Endothelial cell of umbilical vein (primary cell): ENCODE results near the gene NXPH1. TPM values are rescaled to one million over a fixed set of nuclear protein-coding genes. Genes with fewer than 3 reads are reported as not detected.

Source experiments
- BruUV-seq: library from RNA; stranded (reverse); fragments of 400-500 nt; replicated peaks from 2 replicates; lab custom pipeline; 2021; lab: Mats Ljungman, UMichigan
- CTCF ChIA-PET: fragments of 300-600, 350-600 bp; sonication (Branson Sonifier 250); formaldehyde crosslinking; loops from one replicate; lab custom pipeline; 2021; ENCODE audit warnings: antibody characterized with exemption, inconsistent platforms; lab: Charles Lee
- POLR2A ChIA-PET: fragments of 300-600, 350-600 bp; sonication (Branson Sonifier 250); formaldehyde crosslinking; loops from one replicate; lab custom pipeline; 2021; ENCODE audit warnings: antibody characterized with exemption, inconsistent platforms; lab: Charles Lee
- DNase-seq: peaks from one replicate; pipeline ENCODE4 v3.0.0-alpha.2; 2011; ENCODE audit warnings: low read depth, low spot score
- FAIRE-seq: peaks from 2 replicates; lab custom pipeline; 2011; peaks lifted over from hg19 to GRCh38; lab: Jason Lieb, UNC
- H2AFZ ChIP-seq: 2 replicates; pipeline ENCODE4 v1.6.0; 2012; ENCODE audit warnings: low read depth, low read length, control low read depth, inconsistent platforms
- H3K27ac ChIP-seq: 2 replicates; pipeline ENCODE4 v1.5.1; 2011; ENCODE audit warnings: low read depth, mild to moderate bottlenecking, control low read depth, low read length, moderate library complexity; ENCODE audit not compliant: insufficient read depth
- H3K27me3 ChIP-seq, 2 experiments: 2 replicates each; pipeline versions ENCODE4 v1.6.0 to v1.6.1; 2011; ENCODE audit warnings: low read length in 2 of 2, mixed read lengths in 1 of 2; ENCODE audit not compliant: control insufficient read depth in 2 of 2, insufficient read depth in 2 of 2
- H3K36me3 ChIP-seq, 2 experiments: 2 replicates in 1 of 2; 3 replicates in 1 of 2; pipeline ENCODE4 v1.5.1; 2011; ENCODE audit warnings: low read length in 2 of 2, mild to moderate bottlenecking in 1 of 2, moderate library complexity in 1 of 2; ENCODE audit not compliant: control insufficient read depth in 2 of 2, insufficient read depth in 2 of 2; ENCODE audit errors: extremely low read depth in 1 of 2
- H3K4me1 ChIP-seq: 3 replicates; pipeline ENCODE4 v1.5.1; 2011; ENCODE audit warnings: mild to moderate bottlenecking, low read length; ENCODE audit not compliant: control insufficient read depth, insufficient read depth; ENCODE audit errors: extremely low read depth
- H3K4me2 ChIP-seq: 2 replicates; pipeline ENCODE4 v1.6.1; 2011; ENCODE audit warnings: low read length, control low read depth, mixed read lengths; ENCODE audit not compliant: insufficient read depth
- H3K4me3 ChIP-seq, 3 experiments: fragments of 200-600 bp in 1 of 3; sonication (generic), shearing (Covaris generic) in 1 of 3; replicated peaks in 1 of 3; 2 replicates each; pipeline ENCODE4 v1.5.1; 2011 to 2016; ENCODE audit warnings: control low read depth in 3 of 3, low read length in 3 of 3, mild to moderate bottlenecking in 2 of 3, inconsistent platforms in 1 of 3, low read depth in 1 of 3, moderate library complexity in 1 of 3; ENCODE audit not compliant: insufficient read depth in 1 of 3
- H3K79me2 ChIP-seq: 2 replicates; pipeline ENCODE4 v1.6.0; 2012; ENCODE audit warnings: low read length, inconsistent platforms; ENCODE audit not compliant: control insufficient read depth, insufficient read depth
- H3K9ac ChIP-seq: replicated peaks from 2 replicates; pipeline ENCODE3; 2011; ENCODE audit warnings: low read length, control low read depth; ENCODE audit not compliant: insufficient read depth; ENCODE audit errors: extremely low read depth
- H3K9me1 ChIP-seq: replicated peaks from 3 replicates; pipeline ENCODE4 v1.6.0; 2011; ENCODE audit warnings: mild to moderate bottlenecking, low read length; ENCODE audit not compliant: control insufficient read depth, insufficient read depth; ENCODE audit errors: extremely low read depth
- H3K9me3 ChIP-seq: replicated peaks from 2 replicates; pipeline ENCODE4 v1.5.1; 2012; ENCODE audit warnings: low read length, inconsistent platforms; ENCODE audit not compliant: control insufficient read depth, insufficient read depth
- H4K20me1 ChIP-seq: replicated peaks from 2 replicates; pipeline ENCODE3; 2011; ENCODE audit warnings: mild to moderate bottlenecking, low read length; ENCODE audit not compliant: control insufficient read depth, insufficient read depth; ENCODE audit errors: extremely low read depth
- CTCF ChIP-seq, 2 donors: IDR thresholded peaks; 1 replicate in 1 of 2; 2 replicates in 1 of 2; pipeline ENCODE4 v1.5.1; 2011; ENCODE audit warnings: low read length in 2 of 2, mild to moderate bottlenecking in 2 of 2, moderate library complexity in 2 of 2, control low read depth in 1 of 2, inconsistent platforms in 1 of 2, low read depth in 1 of 2; ENCODE audit not compliant: insufficient read depth in 1 of 2; ENCODE audit errors: extremely low read depth in 1 of 2
- EZH2 ChIP-seq: IDR thresholded peaks from 2 replicates; pipeline ENCODE4 v1.6.1; 2012; ENCODE audit warnings: borderline replicate concordance, low read depth, mild to moderate bottlenecking, moderate library complexity, low read length, inconsistent platforms; ENCODE audit not compliant: severe bottlenecking
- FOS ChIP-seq: IDR thresholded peaks from 2 replicates; pipeline ENCODE4 v1.6.1; 2011; ENCODE audit warnings: mild to moderate bottlenecking, low read length, moderate library complexity, borderline replicate concordance; ENCODE audit not compliant: insufficient read depth
- GATA2 ChIP-seq: IDR thresholded peaks from 2 replicates; pipeline ENCODE4 v1.7.0; 2011; ENCODE audit warnings: low read depth, mild to moderate bottlenecking, moderate library complexity, mixed read lengths, low read length; ENCODE audit not compliant: insufficient read length, insufficient read depth
- JUN ChIP-seq: IDR thresholded peaks from 2 replicates; pipeline ENCODE4 v1.6.1; 2011; ENCODE audit warnings: borderline replicate concordance, low read depth; ENCODE audit not compliant: insufficient read length, insufficient read depth
- MAX ChIP-seq: IDR thresholded peaks from 2 replicates; pipeline ENCODE4 v1.6.1; 2011; ENCODE audit not compliant: insufficient read depth, insufficient read length
- MYC ChIP-seq: IDR thresholded peaks from one replicate; pipeline ENCODE4 v1.6.1; 2011; ENCODE audit warnings: mild to moderate bottlenecking, low read depth, low read length
- POLR2A ChIP-seq: IDR thresholded peaks from 2 replicates; pipeline ENCODE4 v1.6.1; 2012; ENCODE audit warnings: low read depth, mild to moderate bottlenecking, control low read depth, low read length
- POLR2AphosphoS5 ChIP-seq: IDR thresholded peaks from 2 replicates; pipeline ENCODE4 v1.6.1; 2012; ENCODE audit warnings: low read depth, mild to moderate bottlenecking, control low read depth, low read length, moderate library complexity; ENCODE audit not compliant: insufficient read depth
- dilution Hi-C: fragments of 300-500 bp; cut with MboI; formaldehyde crosslinking; loops from one replicate; pipeline ENCODE4 v1.15.0; 2019; ENCODE audit warnings: low sequenced_read_pairs; ENCODE audit not compliant: extremely low pct_ligation_motif_present
- intact Hi-C: fragments of 100-400 bp; cut with micrococcal nuclease; formaldehyde crosslinking; loops from one replicate; pipeline ENCODE4 v1.10.0; 2022
- polyA plus RNA-seq, 4 experiments: library from polyadenylated mRNA; depleted of rRNA in 3 of 4; stranded (reverse) in 3 of 4; unstranded in 1 of 4; fragments of >200 nt; gene quantifications; 2 replicates each; pipeline versions ENCODE4 v1.2.1 to v1.2.3, GENCODE V29; 2011 to 2012; ENCODE audit warnings: missing spikeins in 1 of 4
- total RNA-seq: library from RNA; stranded (reverse); gene quantifications from 2 replicates; pipeline ENCODE4 v1.2.3, GENCODE V29; 2021

Gene NXPH1
- total and polyA plus RNA-seq, 2 donors (not counting 3 experiments of a cell fraction or from before 2014, with no cell fraction given), result not detected

- no peak overlapping the region for H3K27ac ChIP-seq
- DNase-seq (no peak), FAIRE-seq (no peak)
- no peaks in the 10 kb centered on the region for H3K79me2 ChIP-seq
- H3K4me3 ChIP-seq, result no peak overlapping the region
- intact Hi-C loops, result no loop called here
- TF ChIP-seq EZH2, result no peak
- TF ChIP-seq CTCF (IDR thresholded peaks at IDR 0.05; ENCODE audit: extremely low read depth in 1 of 2, insufficient read depth in 1 of 2, low read depth in 1 of 2, low read length in 2 of 2), result no peak
- no peak for TF ChIP-seq MAX
- TF ChIP-seq POLR2A, result no peak
- TF ChIP-seq GATA2, result no peak
- no peak for TF ChIP-seq POLR2AphosphoS5
- TF ChIP-seq MYC, result no peak
- TF ChIP-seq FOS, result no peak
- TF ChIP-seq JUN, result no peak
- H4K20me1 ChIP-seq, result no peaks in the 10 kb centered on the region
- dilution Hi-C loops, result no loop called here
- H3K9me1 ChIP-seq, result no peaks in the 10 kb centered on the region
- H3K9ac ChIP-seq, result no peak overlapping the region
- no peaks in the 10 kb centered on the region for H3K4me1 ChIP-seq
- H3K4me2 ChIP-seq, result no peak overlapping the region
- POLR2A ChIA-PET, result no interaction called here
- CTCF ChIA-PET, result no interaction called here
- H3K27me3 ChIP-seq, result no peaks in the 10 kb centered on the region
- H3K36me3 ChIP-seq, result no peaks in the 10 kb centered on the region
- H2AFZ ChIP-seq, result no peak overlapping the region
- peaks cover 2% of the 10 kb centered on the region for H3K9me3 ChIP-seq
- no TSS peak for BruUV-seq
These were observed 179.2 kb downstream of the NXPH1 start for GRCh38 chr7:8612584-8612983.
